HG02759 (cell line): Measurements from ENCODE around the gene TK1.
A peak's percentile ranks its signal among the peaks of the same experiment; 100 is the strongest.
"Not testable (repeated sequence)": the region's sequence is repeated elsewhere in the genome, so short reads cannot be mapped to it uniquely, and the experiment has no call there.

Source experiments
- ATAC-seq: cut with Tn5 transposase; IDR thresholded peaks from one replicate; pipeline ENCODE4 v1.9.1; 2021; ENCODE audit warnings: mild to moderate bottlenecking, moderate library complexity; ENCODE audit not compliant: unreplicated experiment

Gene TK1

GRCh38 chr17:78186692-78187595 lies at the start of gene TK1, which contains the start of gene AFMID:
TK1 (minus strand) TSS chr17:78187052; CDS start chr17:78186994, 58 bp downstream.
AFMID (plus strand) TSS chr17:78187362; CDS start chr17:78187371, 9 bp downstream.
- ATAC-seq, result peak; percentile 95

DNA sequence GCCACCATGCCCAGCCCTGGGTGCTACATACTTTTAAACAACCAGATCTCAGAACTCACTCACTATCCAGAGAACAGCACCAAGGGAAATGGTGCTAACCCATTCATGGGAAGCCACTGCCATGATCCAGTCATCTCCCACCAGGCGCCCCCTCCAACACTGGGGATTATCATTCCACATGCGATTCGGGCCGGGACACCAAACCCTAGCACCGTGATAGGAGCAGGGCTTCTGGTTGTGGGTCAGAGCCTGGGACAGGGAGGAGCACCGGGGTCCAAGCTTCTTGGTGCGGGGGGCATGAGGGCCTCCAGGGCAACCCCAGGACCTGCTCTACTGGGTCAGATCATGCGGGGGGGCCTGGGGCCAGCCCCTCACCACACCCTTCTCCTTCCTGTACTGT lies 49.0 kb upstream of the TK1 start:
- ATAC-seq, result no peak

DNA sequence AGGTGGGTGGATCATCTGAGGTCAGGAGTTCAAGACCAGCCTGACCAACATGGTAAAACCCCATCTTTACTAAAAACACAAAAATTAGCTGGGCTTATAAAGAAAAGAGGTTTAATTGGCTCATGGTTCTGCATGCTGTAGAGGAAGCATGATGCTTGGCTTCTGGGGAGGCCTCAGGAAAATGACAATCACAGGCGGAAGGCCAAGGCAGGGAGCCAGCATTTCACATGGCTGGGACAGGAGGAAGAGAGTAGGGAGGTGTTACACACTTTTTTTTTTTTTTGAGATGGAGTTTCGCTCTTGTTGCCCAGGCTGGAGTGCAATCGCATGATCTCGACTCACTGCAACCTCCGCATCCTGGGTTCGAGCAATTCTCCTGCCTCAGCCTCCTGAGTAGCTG lies 48.2 kb upstream of the TK1 start:
- ATAC-seq, result not testable (repeated sequence)

DNA sequence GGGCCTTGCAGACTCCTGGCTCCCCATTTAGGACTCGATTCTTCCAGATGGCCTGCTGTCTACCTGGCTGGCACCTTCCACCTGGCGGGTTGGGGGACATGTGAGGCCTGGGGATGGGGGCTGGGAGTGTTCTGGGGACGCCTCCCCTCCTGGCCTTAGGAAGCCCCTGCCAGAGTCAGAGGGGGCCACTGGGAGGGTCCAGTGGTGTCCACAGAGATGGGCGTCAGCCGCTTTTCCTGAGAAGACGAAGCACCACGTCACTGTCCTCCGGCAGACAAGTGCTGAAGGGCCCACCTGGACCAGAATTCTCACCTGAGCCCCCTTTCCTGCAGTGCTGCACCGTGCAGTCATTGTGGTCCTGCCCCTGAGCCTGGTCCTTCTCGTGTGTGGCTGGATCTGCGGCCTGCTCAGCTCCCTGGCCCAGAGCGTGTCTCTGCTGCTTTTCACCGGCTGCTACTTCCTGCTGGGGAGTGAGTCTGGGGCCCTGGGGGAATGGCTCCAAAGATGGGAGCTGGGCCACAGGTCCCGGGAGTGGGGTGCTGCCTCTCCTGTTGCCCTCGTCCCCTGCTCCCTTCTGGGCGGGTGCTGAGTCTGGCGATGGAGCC lies 47.5 kb upstream of the TK1 start:
- no peak for ATAC-seq

DNA sequence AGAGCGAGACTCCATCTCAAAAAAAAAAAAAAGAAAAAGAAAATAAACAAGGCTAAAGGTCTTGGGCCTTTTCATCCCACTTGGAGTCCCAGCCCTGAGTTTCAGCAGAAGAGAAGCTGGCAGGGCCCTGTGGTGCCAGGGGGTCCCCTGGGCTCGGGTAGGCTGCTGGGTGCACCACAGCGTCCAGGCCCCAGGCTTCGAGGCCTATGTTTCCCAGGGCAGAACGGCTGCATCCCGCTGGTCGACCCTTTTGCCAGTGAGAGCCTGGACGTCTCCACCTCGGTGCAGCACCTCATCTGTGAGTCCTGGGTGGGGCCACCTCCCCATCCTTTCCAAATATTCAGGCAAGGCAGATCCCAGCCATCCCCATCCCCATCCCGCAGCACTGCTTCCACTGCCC lies 46.8 kb upstream of the TK1 start:
- no peak for ATAC-seq

- ATAC-seq, result no peak
Measured at GRCh38 chr17:78232859-78233173, 46.0 kb upstream of the TK1 start.

DNA sequence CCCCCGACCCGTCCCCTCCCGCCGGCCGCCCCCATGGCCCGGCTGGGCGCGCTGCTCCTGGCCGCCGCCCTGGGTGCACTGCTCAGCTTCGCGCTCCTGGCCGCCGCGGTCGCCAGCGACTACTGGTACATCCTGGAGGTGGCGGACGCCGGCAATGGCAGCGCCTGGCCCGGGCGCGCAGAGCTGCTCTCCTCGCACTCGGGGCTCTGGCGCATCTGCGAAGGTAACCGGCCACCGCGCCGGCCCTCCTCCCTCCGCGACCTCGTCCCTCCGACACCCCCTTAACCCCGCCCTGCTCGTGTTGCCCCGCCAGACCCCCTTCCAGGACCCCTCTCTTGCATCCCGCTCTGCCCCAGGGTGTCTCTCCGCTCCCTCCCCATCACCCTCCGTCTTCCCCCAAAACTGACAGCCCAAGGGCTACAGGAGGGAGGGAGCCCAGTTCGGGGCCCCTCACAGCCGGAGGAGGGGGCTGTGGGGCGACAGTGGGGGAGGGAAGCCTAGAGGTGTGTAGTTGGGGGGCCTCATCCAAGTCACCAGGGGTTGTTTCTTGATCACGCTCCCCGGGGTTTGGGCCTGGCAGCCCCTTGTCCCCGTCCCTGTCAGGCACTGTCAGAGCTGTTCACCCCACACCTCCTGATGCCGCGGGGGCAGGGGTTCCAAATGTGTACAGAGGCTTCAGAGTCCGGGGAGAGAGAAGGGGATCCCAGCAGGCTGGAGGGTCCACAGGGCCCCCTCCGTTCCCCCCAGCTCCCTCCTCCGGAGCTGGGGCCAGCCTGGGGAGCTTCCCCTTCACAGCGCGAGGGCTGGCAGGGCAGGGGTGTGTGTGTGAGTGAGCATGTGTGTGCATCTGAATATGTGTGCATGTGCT lies 45.4 kb upstream of the TK1 start:
- no peak for ATAC-seq

DNA sequence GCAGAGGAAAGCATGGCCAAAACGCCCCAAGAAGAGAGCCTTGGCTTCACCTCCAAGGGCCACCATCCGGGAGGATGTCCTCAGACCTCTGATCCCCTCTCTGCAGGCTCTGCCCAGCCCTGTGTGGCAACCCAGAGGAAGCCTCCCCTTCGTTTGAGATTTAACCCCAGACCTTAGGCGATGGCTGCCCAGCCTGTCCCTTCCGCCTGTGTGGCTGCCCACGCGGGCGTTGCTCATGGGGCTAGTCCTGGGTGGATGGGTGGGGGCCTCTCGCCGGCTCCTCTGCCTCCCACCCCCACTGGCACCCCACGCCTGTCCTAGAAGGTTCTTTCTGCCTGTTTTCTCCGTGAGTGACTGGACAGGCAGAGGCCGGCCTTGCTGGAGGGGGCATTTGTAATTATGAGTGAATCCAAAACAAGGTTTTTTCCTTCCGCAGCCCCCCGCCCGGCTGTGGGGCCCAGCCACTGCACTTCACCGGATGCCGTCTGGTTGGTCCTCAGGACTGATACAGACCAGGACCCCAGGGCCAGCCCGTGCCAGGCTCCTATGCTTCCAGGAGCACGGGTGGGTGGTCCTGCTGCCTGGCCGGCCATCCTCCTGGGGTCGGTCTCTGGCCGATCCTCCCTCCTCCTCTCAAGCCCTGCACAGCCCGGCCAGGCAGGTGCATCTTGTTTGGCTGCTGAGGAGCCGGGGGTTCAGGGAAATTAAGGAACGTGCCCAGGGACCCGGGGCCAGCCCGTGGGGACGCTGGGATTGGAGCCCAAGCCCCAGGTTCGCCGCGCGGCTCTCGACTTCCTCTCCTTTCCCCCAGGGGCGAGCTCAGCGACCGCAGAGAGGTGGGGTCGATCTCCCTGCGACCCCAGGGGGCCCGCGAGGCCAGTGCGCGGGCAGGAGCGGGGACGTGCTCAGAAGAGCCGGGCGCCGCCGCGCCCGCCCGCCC lies 44.4 kb upstream of the TK1 start, which contains the start of gene TMEM235:
TMEM235 (plus strand) TSS at position 636 of the 940 bp plus-strand sequence. CDS start 393 bp downstream, outside the sequence.
- no peak for ATAC-seq

GRCh38 chr17:78230252-78230962 lies 43.6 kb upstream of the TK1 start:
- no peak for ATAC-seq

- ATAC-seq, result no peak
Measured at GRCh38 chr17:78228176-78228575, 41.3 kb upstream of the TK1 start.

DNA sequence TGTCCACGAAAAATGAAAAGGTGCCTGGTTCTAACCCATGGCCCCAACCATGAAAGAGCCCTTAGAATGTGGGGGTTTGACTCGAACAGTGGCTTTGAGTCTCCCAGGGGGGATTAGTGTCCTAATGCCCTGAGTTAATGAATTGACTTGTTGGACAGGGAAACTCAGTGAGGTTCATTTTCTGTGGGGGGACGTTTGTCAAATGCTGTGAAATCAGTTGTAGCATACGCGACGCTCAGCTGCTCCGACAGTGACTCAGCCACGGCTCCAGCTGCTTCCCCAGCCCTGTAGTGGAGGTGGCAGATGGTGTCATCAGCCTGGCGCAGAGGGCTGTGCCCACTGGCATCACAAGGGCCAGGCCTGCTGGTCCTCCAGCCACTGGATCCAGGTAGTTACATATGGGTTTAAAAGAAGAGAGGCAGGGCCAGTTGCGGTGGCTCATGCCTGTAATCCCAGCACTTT lies 40.6 kb upstream of the TK1 start:
- ATAC-seq, result no peak

DNA sequence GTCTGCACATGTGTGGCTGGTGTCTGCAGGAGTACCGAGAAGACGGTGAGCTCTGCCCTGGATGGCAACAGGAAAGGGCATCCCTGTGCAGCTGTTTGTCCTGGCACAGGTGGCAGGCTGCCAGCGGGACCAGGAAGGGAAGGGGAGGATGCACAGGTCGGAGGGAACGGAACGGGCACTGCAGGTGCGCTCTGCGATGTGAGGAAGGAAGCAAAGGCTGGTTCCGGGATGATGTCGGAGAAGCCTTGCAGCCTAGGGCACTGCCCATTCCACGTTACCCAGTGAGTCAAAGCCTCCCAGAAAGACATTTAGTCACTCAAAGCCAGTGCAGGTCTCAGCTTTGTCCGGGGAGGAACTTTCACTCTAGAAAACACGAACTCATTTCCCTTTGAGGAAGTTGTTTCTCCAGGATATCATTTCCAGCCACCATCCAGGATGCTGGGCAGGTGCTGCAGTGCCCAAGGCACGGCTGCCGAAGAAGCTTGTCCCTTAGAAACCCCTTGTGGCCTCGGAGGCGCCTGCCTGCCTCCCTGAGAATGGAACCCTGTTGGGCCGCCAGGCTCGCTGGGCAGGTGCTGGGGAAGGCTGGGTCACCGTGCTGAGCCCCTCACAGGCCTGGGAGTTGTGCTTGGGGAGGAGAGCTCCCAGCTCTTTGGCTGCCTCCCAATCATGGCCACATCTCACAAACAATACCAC lies 40.1 kb upstream of the TK1 start:
- ATAC-seq, result no peak

DNA sequence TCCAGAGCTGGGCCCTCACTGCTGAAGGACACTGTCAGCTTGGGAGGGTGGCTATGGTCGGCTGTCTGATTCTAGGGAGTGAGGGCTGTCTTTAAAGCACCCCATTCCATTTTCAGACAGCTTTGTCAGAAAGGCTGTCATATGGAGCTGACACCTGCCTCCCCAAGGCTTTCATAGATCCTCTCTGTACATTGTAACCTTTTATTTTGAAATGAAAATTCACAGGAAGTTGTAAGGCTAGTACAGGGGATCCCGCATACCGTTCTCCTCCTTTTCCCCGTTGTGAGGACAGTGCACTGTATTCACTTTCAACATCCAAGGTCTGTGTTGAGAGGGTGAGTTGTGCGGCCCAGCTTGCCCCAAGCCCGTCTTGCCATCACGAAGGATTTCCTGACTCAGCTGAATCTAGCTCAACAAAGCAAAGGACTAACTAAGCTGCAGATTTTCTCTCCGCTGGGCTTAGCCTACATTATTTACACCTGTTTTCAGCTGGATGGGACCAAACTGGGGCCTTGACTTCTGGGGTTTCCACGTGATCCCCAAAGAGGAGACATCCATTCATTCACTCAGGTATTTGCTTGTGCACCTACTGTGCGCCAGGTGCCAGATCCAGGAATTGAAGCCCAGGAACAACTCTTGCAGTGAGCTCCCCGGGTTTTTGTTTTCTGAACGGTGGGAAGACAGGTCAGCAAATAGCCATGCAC lies 39.4 kb upstream of the TK1 start:
- no peak for ATAC-seq

- ATAC-seq, result no peak
Measured at GRCh38 chr17:78225088-78225865, 38.4 kb upstream of the TK1 start.

DNA sequence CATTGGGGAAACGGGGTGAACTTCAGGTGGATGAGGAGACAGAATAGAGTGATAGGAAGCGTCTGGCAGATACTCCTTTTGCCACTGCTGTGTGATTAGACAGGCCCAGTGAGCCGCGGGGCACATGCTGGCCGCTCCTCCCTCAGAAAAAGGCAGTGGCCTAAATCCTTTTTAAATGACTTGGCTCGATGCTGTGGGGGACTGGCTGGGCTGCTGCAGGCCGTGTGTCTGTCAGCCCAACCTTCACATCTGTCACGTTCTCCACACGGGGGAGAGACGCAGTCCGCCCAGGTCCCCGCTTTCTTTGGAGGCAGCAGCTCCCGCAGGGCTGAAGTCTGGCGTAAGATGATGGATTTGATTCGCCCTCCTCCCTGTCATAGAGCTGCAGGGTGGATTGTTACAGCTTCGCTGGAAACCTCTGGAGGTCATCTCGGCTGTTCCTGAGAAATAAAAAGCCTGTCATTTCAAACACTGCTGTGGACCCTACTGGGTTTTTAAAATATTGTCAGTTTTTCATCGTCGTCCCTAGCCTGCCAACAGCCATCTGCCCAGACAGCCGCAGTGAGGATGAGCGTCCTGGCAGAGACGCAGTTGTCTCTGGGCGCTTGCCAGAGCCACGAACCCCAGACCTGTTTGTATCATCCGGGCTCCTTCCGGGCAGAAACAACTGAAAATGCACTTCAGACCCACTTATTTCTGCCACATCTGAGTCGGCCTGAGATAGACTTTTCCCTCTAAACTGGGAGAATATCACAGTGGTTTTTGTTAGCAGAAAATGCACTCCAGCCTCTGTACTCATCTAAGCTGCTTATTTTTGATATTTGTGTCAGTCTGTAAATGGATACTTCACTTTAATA lies 37.6 kb upstream of the TK1 start:
- no peak for ATAC-seq

DNA sequence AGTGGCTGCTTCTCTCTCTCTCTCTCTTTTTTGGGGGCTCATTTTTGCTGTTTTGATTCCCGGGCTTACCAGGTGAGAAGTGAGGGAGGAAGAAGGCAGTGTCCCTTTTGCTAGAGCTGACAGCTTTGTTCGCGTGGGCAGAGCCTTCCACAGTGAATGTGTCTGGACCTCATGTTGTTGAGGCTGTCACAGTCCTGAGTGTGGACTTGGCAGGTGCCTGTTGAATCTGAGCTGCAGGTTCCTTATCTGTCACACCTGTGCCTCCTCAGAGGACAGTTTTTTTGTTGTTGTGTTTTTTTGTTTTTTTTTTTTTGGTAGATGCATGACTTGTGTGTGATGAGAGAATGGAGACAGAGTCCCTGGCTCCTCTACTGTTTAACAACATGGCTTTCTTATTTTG lies 36.9 kb upstream of the TK1 start:
- ATAC-seq, result no peak

- ATAC-seq, result no peak
Measured at GRCh38 chr17:78223061-78223460, 36.2 kb upstream of the TK1 start.
